Gastroesophageal sphincter (tissue), 3 donors: Measurements from ENCODE around the gene CCDC197.

ENCODE experiments used
- CTCF ChIP-seq, 4 experiments: fragments of 200-600 bp in 2 of 4; fragments of 450-650 bp in 2 of 4; sonication (generic) in 1 of 4; IDR thresholded peaks; one replicate each; pipeline ENCODE4 v1.5.1; 2017 to 2019; ENCODE audit warnings: antibody characterized with exemption in 4 of 4, mild to moderate bottlenecking in 2 of 4, moderate library complexity in 2 of 4
- EP300 ChIP-seq: sonication (generic); formaldehyde crosslinking; IDR thresholded peaks from one replicate; pipeline ENCODE4 v1.6.1; 2017; ENCODE audit warnings: antibody characterized with exemption, mild to moderate bottlenecking
- POLR2A ChIP-seq, 2 donors: fragments of 450-650 bp; IDR thresholded peaks; one replicate each; pipeline ENCODE4 v1.6.1; 2017; ENCODE audit warnings: antibody characterized with exemption in 2 of 2, mild to moderate bottlenecking in 2 of 2, moderate library complexity in 1 of 2
- POLR2AphosphoS5 ChIP-seq: sonication (generic); formaldehyde crosslinking; IDR thresholded peaks from one replicate; pipeline ENCODE4 v1.6.1; 2017; ENCODE audit warnings: antibody characterized with exemption

DNA sequence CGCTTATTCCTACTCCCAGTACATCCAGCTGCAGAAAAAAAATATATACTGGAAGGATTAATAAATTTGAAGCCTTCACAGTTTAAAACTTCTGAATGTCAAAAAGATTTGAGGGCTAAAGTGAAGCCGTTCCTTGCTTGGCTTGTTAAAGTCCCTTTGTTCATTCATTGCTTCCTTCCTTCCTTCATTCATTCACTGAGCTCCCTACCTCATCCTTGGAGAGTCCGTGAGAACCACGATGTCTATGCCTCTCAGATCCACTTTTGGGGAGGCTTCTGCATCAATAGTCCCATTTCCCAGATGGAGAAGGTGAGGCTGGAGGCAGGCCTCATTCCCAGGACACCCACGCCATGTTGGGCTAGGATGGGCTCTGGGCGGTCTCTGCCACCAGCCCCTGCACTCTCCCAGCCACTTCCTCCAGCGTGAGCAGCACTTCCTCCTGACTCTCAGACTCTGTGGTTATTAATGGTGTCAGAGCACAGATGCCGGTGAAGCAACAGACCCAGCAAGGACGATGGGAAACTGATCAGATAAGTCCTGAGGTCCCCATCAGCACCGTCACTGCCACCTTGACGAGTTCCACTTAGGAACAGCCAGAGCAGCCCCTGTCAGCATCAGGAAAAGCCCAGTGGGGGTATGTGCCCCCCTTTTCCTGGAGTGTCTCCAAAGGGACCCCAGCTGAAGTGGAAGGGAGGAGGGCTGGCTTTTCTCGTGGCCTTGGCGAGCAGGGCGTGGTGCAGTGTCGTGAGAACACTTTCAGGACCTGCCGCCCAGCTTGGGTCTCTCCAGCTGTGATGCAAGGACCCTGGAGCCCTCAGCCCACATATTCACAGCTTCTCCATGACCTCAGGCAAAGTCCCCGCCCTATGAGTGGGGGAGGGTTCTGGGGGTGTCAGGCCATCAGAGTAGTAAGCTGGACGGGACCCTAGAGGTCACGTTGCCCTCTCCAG, 41.9 kb upstream of the CCDC197 start:
- TF ChIP-seq POLR2A (IDR thresholded peaks at IDR 0.05) (no peak), CTCF (IDR thresholded peaks at IDR 0.05) (no peak), POLR2AphosphoS5 (no peak), EP300 (no peak)
